HG03565 (cell line): ENCODE results near the gene C11orf86.

Experiments used
- ATAC-seq: cut with Tn5 transposase; IDR thresholded peaks from one replicate; pipeline ENCODE4 v1.9.1; 2021; ENCODE audit warnings: mild to moderate bottlenecking, moderate library complexity; ENCODE audit not compliant: unreplicated experiment

The C11orf86 gene

GRCh38 chr11:67022961-67023956, 48.2 kb downstream of the C11orf86 start, which contains the start of gene SYT12:
Gene SYT12, plus strand, starts transcription at chr11:67023134. Its CDS starts 7,011 bp downstream, at chr11:67030145.
- no peak for ATAC-seq

DNA sequence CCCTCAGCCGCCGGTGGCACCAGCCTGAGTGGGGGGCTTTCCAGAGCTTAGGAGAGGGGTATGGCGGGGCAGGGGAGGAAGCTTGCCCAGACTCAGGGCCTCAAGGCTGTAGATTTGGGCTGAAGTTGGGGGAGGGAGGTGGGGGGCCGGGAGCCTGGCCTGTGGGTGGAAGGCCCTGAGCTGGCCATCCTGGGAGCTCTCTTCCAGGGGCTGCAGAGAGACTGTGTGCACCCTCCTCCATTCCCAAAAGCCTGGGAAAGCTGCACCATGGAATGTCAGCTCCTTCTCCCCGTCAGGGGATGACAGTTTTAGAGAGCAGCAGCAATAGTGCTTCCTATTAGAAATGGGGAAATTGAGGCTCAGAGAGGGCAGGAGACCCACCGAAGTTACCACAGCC, 48.9 kb downstream of the C11orf86 start:
- ATAC-seq, result no peak

GRCh38 chr11:67024410-67024809, 49.3 kb downstream of the C11orf86 start:
- ATAC-seq, result no peak

GRCh38 chr11:67024966-67025365, 49.9 kb downstream of the C11orf86 start:
- no peak for ATAC-seq

DNA sequence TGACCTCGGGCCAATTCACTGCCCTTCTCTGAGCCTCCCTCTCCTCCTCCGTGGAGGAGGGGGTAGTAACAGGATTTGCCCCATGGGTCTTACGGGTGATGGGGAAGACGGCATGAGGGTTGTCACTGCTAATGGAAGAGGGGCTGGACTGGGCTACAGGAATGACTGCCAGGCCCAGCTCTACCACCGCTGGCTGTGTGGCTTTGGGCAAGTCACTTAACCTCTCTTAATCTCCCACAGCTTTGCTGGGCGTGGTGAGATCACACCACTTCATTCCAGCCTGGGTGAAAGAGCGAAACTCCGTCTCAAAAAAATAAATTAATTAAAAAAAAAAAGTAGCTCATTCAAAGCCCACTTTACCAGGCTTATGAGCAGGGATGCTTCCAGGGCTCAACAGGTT, 50.6 kb downstream of the C11orf86 start:
- no peak for ATAC-seq
